Measurements from ENCODE around the gene RHOA. TPM values are rescaled to one million over a fixed set of nuclear protein-coding genes. Genes with fewer than 3 reads are reported as not detected.

RHOA gene
- total and polyA plus RNA-seq, 2 of the 8 experiments (the other 6 are each of a cell fraction or from before 2014, with no cell fraction given): 176 to 397 TPM

- TF ChIP-seq YY1 (IDR thresholded peaks at IDR 0.05; ENCODE audit: low read depth, low read length) (0 out of 2 replicates have a peak, but pooled peaks have one; percentile 3), CTBP2 (IDR thresholded peaks at IDR 0.05; ENCODE audit: borderline replicate concordance, insufficient read depth, insufficient read length, low read length) (no peak), E2F6 (IDR thresholded peaks at IDR 0.05) (0 out of 2 replicates have a peak, but pooled peaks have one; percentile 1), SIN3A (conservative IDR thresholded peaks at IDR 0.05 in 1 of 2, IDR thresholded peaks at IDR 0.05 in 1 of 2; ENCODE audit: low read depth in 1 of 2, low read length in 2 of 2) (peak; percentile 4 to 96; a peak in 2 of 4 replicates), POLR2A (IDR thresholded peaks at IDR 0.05; ENCODE audit: control extremely low read depth in 1 of 2, low read depth in 2 of 2, low read length in 2 of 2) (peak in 1 of 2 experiments; percentile 72; a peak in 2 of 3 replicates), KDM4A (IDR thresholded peaks at IDR 0.05; ENCODE audit: low read depth, low read length, severe bottlenecking) (peak; percentile 95)
These were observed 10.8 kb upstream of the RHOA start, which contains the start of gene AMT (continued) for GRCh38 chr3:49422379-49423248.
